ENCODE measurements around the gene CUEDC2.

Gene CUEDC2

GRCh38 chr10:102396317-102396650, 36.1 kb downstream of the CUEDC2 start:
- H3K4me3 ChIP-seq (ENCODE audit: low read length): peak overlapping the region; percentile 79
- no peak for TF ChIP-seq ZNF274 (IDR thresholded peaks at IDR 0.05; ENCODE audit: low read depth, low read length)

GRCh38 chr10:102395400-102396316, 36.7 kb downstream of the CUEDC2 start, which contains the start of gene NFKB2:
Gene NFKB2, plus strand, starts transcription at chr10:102395705. Its CDS starts 255 bp downstream, at chr10:102395960.
- TF ChIP-seq ZNF274 (IDR thresholded peaks at IDR 0.05; ENCODE audit: low read depth, low read length): no peak
- peak within 1 kb of the TSS; percentile 79 for H3K4me3 ChIP-seq (ENCODE audit: low read length)

- peak overlapping the region; percentile 79 for H3K4me3 ChIP-seq (ENCODE audit: low read length)
- no peak for TF ChIP-seq ZNF274 (IDR thresholded peaks at IDR 0.05; ENCODE audit: low read depth, low read length)
Observed at GRCh38 chr10:102394801-102395399, 37.5 kb downstream of the CUEDC2 start.

- H3K4me3 ChIP-seq (ENCODE audit: low read length): peak overlapping the region; percentile 79
- TF ChIP-seq ZNF274 (IDR thresholded peaks at IDR 0.05; ENCODE audit: low read depth, low read length): no peak
Observed at GRCh38 chr10:102394079-102394800, 38.1 kb downstream of the CUEDC2 start.

GRCh38 chr10:102393411-102394078, 38.8 kb downstream of the CUEDC2 start:
- no peak for TF ChIP-seq ZNF274 (IDR thresholded peaks at IDR 0.05; ENCODE audit: low read depth, low read length)
- H3K4me3 ChIP-seq (ENCODE audit: low read length): peak overlapping the region; percentile 79; the same call in 1 of the 2 replicates

- no peak overlapping the region for H3K4me3 ChIP-seq (ENCODE audit: low read length)
- TF ChIP-seq ZNF274 (IDR thresholded peaks at IDR 0.05; ENCODE audit: low read depth, low read length): no peak
Observed at GRCh38 chr10:102392306-102392705, 40.1 kb downstream of the CUEDC2 start.

GRCh38 chr10:102389894-102390293, 42.5 kb downstream of the CUEDC2 start:
- no peak for TF ChIP-seq ZNF274 (IDR thresholded peaks at IDR 0.05; ENCODE audit: low read depth, low read length)

GRCh38 chr10:102384606-102385429, 47.6 kb downstream of the CUEDC2 start:
- H3K4me3 ChIP-seq (ENCODE audit: low read length): no peak overlapping the region
- no peak for TF ChIP-seq ZNF274 (IDR thresholded peaks at IDR 0.05; ENCODE audit: low read depth, low read length)

More at GRCh38 chr10:102389894-102390293, 42.5 kb downstream of the CUEDC2 start:
- H3K4me3 ChIP-seq (ENCODE audit: low read length): no peak overlapping the region

GRCh38 chr10:102384053-102384452, 48.3 kb downstream of the CUEDC2 start:
- H3K4me3 ChIP-seq (ENCODE audit: low read length): no peak overlapping the region
- TF ChIP-seq ZNF274 (IDR thresholded peaks at IDR 0.05; ENCODE audit: low read depth, low read length): no peak

GRCh38 chr10:102382871-102383270, 49.5 kb downstream of the CUEDC2 start:
- H3K4me3 ChIP-seq (ENCODE audit: low read length): no peak overlapping the region
- TF ChIP-seq ZNF274 (IDR thresholded peaks at IDR 0.05; ENCODE audit: low read depth, low read length): no peak

GRCh38 chr10:102381983-102382382, 50.4 kb downstream of the CUEDC2 start:
- no peak for TF ChIP-seq ZNF274 (IDR thresholded peaks at IDR 0.05; ENCODE audit: low read depth, low read length)
- H3K4me3 ChIP-seq (ENCODE audit: low read length): no peak overlapping the region

- H3K4me3 ChIP-seq (ENCODE audit: low read length): no peak overlapping the region
- TF ChIP-seq ZNF274 (IDR thresholded peaks at IDR 0.05; ENCODE audit: low read depth, low read length): no peak
Observed at GRCh38 chr10:102379383-102379782, 53.0 kb downstream of the CUEDC2 start.

- TF ChIP-seq ZNF274 (IDR thresholded peaks at IDR 0.05; ENCODE audit: low read depth, low read length): no peak
- H3K4me3 ChIP-seq (ENCODE audit: low read length): no peak overlapping the region
Observed at GRCh38 chr10:102376901-102377300, 55.5 kb downstream of the CUEDC2 start.
